K562 (cell line): ENCODE measurements around the gene CALHM3. TPM values are rescaled to one million over a fixed set of nuclear protein-coding genes. Genes with fewer than 3 reads are reported as not detected.
A peak's percentile ranks its signal among the peaks of the same experiment; 100 is the strongest.
"Not testable (repeated sequence)": the region's sequence is repeated elsewhere in the genome, so short reads cannot be mapped to it uniquely, and the experiment has no call there.

Experiments used
- ATAC-seq: fragments of 200-7000 bp; cut with Tn5 transposase; 3 replicates; pipeline ENCODE4 v1.9.1; 2020; ENCODE audit warnings: moderate library complexity
- BruUV-seq: library from RNA; stranded (reverse); fragments of 400-500 nt; replicated peaks from 2 replicates; lab custom pipeline; 2021; lab: Mats Ljungman, UMichigan
- CTCF ChIA-PET: fragments of 300-600 bp; formaldehyde crosslinking; extraction: SDS; loops from one replicate; lab custom pipeline; 2021; ENCODE audit warnings: low intra/inter-chr PET ratio; lab: Yijun Ruan, JAX
- POLR2A ChIA-PET: fragments of 300-600, 350-650 bp; sonication (Branson Sonifier 250); formaldehyde crosslinking; extraction: SDS; loops from one replicate; lab custom pipeline; 2021; ENCODE audit warnings: antibody characterized with exemption, inconsistent platforms; lab: Yijun Ruan, JAX
- DNase-seq, 4 experiments: peaks; one replicate each; pipeline versions ENCODE4 v3.0.0 to v3.0.0-alpha.2; 2011 to 2018; ENCODE audit warnings: low spot score in 3 of 4, mixed read lengths in 3 of 4; ENCODE audit errors: extremely low read depth in 1 of 4
- FAIRE-seq: peaks from 2 replicates; lab custom pipeline; 2011; peaks lifted over from hg19 to GRCh38; lab: Jason Lieb, UNC
- H2AFZ ChIP-seq: 2 replicates; pipeline ENCODE4 v1.6.0; 2011; ENCODE audit warnings: low read depth, low read length, control low read depth, inconsistent platforms
- H3K27ac ChIP-seq: fragments of 200-600 bp; 3 replicates; pipeline ENCODE4 v1.8.0; 2011; ENCODE audit warnings: low read depth, mild to moderate bottlenecking, control low read depth, inconsistent platforms, low read length, moderate library complexity, mixed read lengths; ENCODE audit errors: extremely low read depth
- H3K27me3 ChIP-seq, 2 experiments: fragments of 300-600 bp in 1 of 2; 2 replicates in 1 of 2; 3 replicates in 1 of 2; pipeline versions ENCODE4 v1.6.0 to v1.8.0; 2011; ENCODE audit warnings: inconsistent platforms in 2 of 2, low read length in 2 of 2, mild to moderate bottlenecking in 1 of 2, mixed read lengths in 1 of 2, moderate library complexity in 1 of 2; ENCODE audit not compliant: control insufficient read depth in 2 of 2, insufficient read depth in 2 of 2
- H3K36me3 ChIP-seq: fragments of 300-600 bp; 3 replicates; pipeline ENCODE4 v1.8.0; 2011; ENCODE audit warnings: mild to moderate bottlenecking, low read length, inconsistent platforms; ENCODE audit not compliant: control insufficient read depth, insufficient read depth
- H3K4me1 ChIP-seq, 2 experiments: fragments of 200-600 bp in 1 of 2; replicated peaks in 1 of 2; 2 replicates in 1 of 2; 3 replicates in 1 of 2; pipeline versions ENCODE4 v1.5.1 to v1.8.0; 2011; ENCODE audit warnings: inconsistent platforms in 2 of 2, low read length in 2 of 2, mild to moderate bottlenecking in 1 of 2, mixed read lengths in 1 of 2, moderate library complexity in 1 of 2; ENCODE audit not compliant: control insufficient read depth in 2 of 2, insufficient read depth in 2 of 2
- H3K4me2 ChIP-seq: 2 replicates; pipeline ENCODE4 v1.6.1; 2011; ENCODE audit warnings: low read length, control low read depth, inconsistent platforms, mixed read lengths; ENCODE audit not compliant: insufficient read depth
- H3K4me3 ChIP-seq: fragments of 200-600 bp; sonication (generic), shearing (Covaris generic); 2 replicates; pipeline ENCODE4 v1.5.1; 2016; ENCODE audit warnings: control low read depth, inconsistent platforms
- H3K79me2 ChIP-seq: fragments of 200-600 bp; 3 replicates; pipeline ENCODE4 v1.8.0; 2011; ENCODE audit warnings: low read length, inconsistent platforms; ENCODE audit not compliant: control insufficient read depth, insufficient read depth
- H3K9ac ChIP-seq, 2 experiments: 2 replicates each; pipeline versions ENCODE4 v1.6.0 to v1.6.1; 2011; ENCODE audit warnings: low read depth in 2 of 2, low read length in 2 of 2, control low read depth in 1 of 2, inconsistent platforms in 1 of 2, mild to moderate bottlenecking in 1 of 2, mixed read lengths in 1 of 2; ENCODE audit not compliant: insufficient read depth in 1 of 2
- H3K9me1 ChIP-seq: one replicate; pipeline ENCODE4 v1.6.0; 2011; ENCODE audit warnings: inconsistent platforms, mild to moderate bottlenecking, low read length, moderate library complexity; ENCODE audit not compliant: control insufficient read depth, insufficient read depth
- H3K9me3 ChIP-seq: replicated peaks from 2 replicates; pipeline ENCODE4 v1.5.1; 2011; ENCODE audit warnings: low read depth, low read length, inconsistent platforms; ENCODE audit not compliant: control insufficient read depth, insufficient read depth
- H4K20me1 ChIP-seq: replicated peaks from 2 replicates; pipeline ENCODE4 v1.6.1; 2011; ENCODE audit warnings: low read length, inconsistent platforms, mixed read lengths; ENCODE audit not compliant: control insufficient read depth, insufficient read depth
- ARID1B ChIP-seq: fragments of 450-650 bp; IDR thresholded peaks from 2 replicates; pipeline ENCODE4 v1.6.1; 2016; ENCODE audit warnings: antibody characterized with exemption, mild to moderate bottlenecking, inconsistent platforms
- CEBPG ChIP-seq, 3 experiments: fragments of 200-800 bp in 1 of 3; sonication (Bioruptor generic) in 1 of 3; sonication (generic) in 1 of 3; formaldehyde crosslinking in 1 of 3; IDR thresholded peaks in 2 of 3; conservative IDR thresholded peaks in 1 of 3; 2 replicates each; pipeline versions ENCODE4 v1.6.1 to v1.8.0; 2016 to 2022; ENCODE audit warnings: missing compliant biosample characterization in 2 of 3, missing genetic modification characterization in 2 of 3, mild to moderate bottlenecking in 1 of 3, missing genetic modification reagents in 1 of 3
- CTBP1 ChIP-seq: fragments of 450-650 bp; IDR thresholded peaks from 2 replicates; pipeline ENCODE4 v1.6.1; 2016; ENCODE audit warnings: borderline replicate concordance
- DDX20 ChIP-seq: fragments of 450-650 bp; IDR thresholded peaks from 2 replicates; pipeline ENCODE4 v1.6.1; 2016; ENCODE audit warnings: missing genetic modification characterization, low read depth, mild to moderate bottlenecking, missing compliant biosample characterization, moderate library complexity
- ETV1 ChIP-seq: fragments of 450-650 bp; conservative IDR thresholded peaks from 2 replicates; pipeline ENCODE4 v1.6.1; 2016; ENCODE audit warnings: missing genetic modification characterization, control low read depth, low read depth, missing compliant biosample characterization
- GTF2A2 ChIP-seq: IDR thresholded peaks from 2 replicates; pipeline ENCODE4 v1.6.1; 2016; ENCODE audit warnings: mild to moderate bottlenecking, missing genetic modification characterization, missing compliant biosample characterization
- HSF4 ChIP-seq: fragments of 250-450 bp; sonication (Bioruptor Pico); IDR thresholded peaks from 2 replicates; pipeline ENCODE4 v2.1.2; 2022; ENCODE audit warnings: mild to moderate bottlenecking, moderate library complexity, borderline replicate concordance
- KLF6 ChIP-seq: fragments of 250-450 bp; sonication (Bioruptor Pico); IDR thresholded peaks from 2 replicates; pipeline ENCODE4 v1.4.0; 2020; ENCODE audit warnings: mild to moderate bottlenecking, moderate library complexity, borderline replicate concordance
- MXI1 ChIP-seq: IDR thresholded peaks from 2 replicates; pipeline ENCODE4 v1.6.1; 2011; ENCODE audit warnings: low read depth, mild to moderate bottlenecking, improper control_type of control experiment, low read length
- PTRF ChIP-seq: fragments of 450-650 bp; IDR thresholded peaks from 2 replicates; pipeline ENCODE4 v1.6.1; 2016; ENCODE audit warnings: mild to moderate bottlenecking, missing genetic modification characterization, missing compliant biosample characterization
- SOX6 ChIP-seq: fragments of 450-650 bp; IDR thresholded peaks from 2 replicates; pipeline ENCODE4 v1.6.1; 2014; ENCODE audit warnings: mild to moderate bottlenecking
- TRIM24 ChIP-seq, 2 experiments: fragments of 450-650 bp; IDR thresholded peaks; 2 replicates each; pipeline ENCODE4 v1.6.1; 2016
- ZEB2 ChIP-seq: fragments of 450-650 bp; IDR thresholded peaks from 2 replicates; pipeline ENCODE4 v1.6.1; 2016
- ZNF316 ChIP-seq: fragments of 450-650 bp; IDR thresholded peaks from 2 replicates; pipeline ENCODE4 v1.6.1; 2016
- ZNF644 ChIP-seq: fragments of 200-800 bp; sonication (Bioruptor generic); IDR thresholded peaks from 2 replicates; pipeline ENCODE4 v1.6.1; 2016; ENCODE audit warnings: low read depth, missing genetic modification characterization, missing compliant biosample characterization
- WGBS: fragments of 100-300 bp; shearing (Covaris generic); methylation state at CpG from one replicate; pipeline ENCODE4 v1.1.6; 2016; ENCODE audit warnings: low coverage, mixed read lengths; ENCODE audit not compliant: insufficient coverage; ENCODE audit errors: missing lambda C conversion rate; 5-methylcytosine and 5-hydroxymethylcytosine counted together
- in situ Hi-C: fragments of 300-500 bp; cut with MboI; formaldehyde crosslinking; loops from 4 replicates; pipeline ENCODE4 v1.15.0; 2018; ENCODE audit warnings: inconsistent platforms, mixed read lengths
- intact Hi-C: fragments of 100-400 bp; cut with micrococcal nuclease; formaldehyde crosslinking; loops from 2 replicates; pipeline ENCODE4 v1.14.2; 2022
- polyA plus RNA-seq, 8 experiments: library from polyadenylated mRNA; depleted of rRNA in 4 of 8; stranded (reverse) in 5 of 8; unstranded in 3 of 8; fragments of >200 nt; fragmentation: Nextera tagmentation in 2 of 8; fragmentation: Illumina TruSeq in 1 of 8; extraction: Ambion mirVana in 2 of 8; extraction: Trizol in 1 of 8; gene quantifications; 2 replicates each; pipeline versions ENCODE4 v1.2.1 to v1.2.3, GENCODE V29; 2011 to 2014; ENCODE audit warnings: inconsistent platforms in 1 of 8, missing spikeins in 1 of 8
- total RNA-seq, 7 experiments: library from RNA; depleted of rRNA in 6 of 7; stranded (reverse); fragments of >200 nt in 6 of 7; fragmentation: Illumina TruSeq in 2 of 7; extraction: Trizol in 2 of 7; gene quantifications; 2 replicates each; pipeline versions ENCODE4 v1.2.1 to v1.2.3, GENCODE V29; 2011 to 2021; ENCODE audit warnings: low replicate concordance in 1 of 7
- TF ChIP-seq, protein P1 (sequence below), 2 experiments: fragments of 450-650 bp in 1 of 2; sonication (generic) in 1 of 2; formaldehyde crosslinking in 1 of 2; IDR thresholded peaks in 1 of 2; conservative IDR thresholded peaks in 1 of 2; 2 replicates each; pipeline versions ENCODE4 v1.6.1 to v1.8.1; 2016 to 2023; ENCODE audit warnings: mild to moderate bottlenecking in 2 of 2, moderate library complexity in 2 of 2, inconsistent platforms in 1 of 2, missing genetic modification reagents in 1 of 2

CALHM3 gene
- total and polyA plus RNA-seq, 9 of the 15 experiments (the other 6 are each of a cell fraction or from before 2014, with no cell fraction given), result not detected

GRCh38 chr10:103528549-103528948 lies 49.5 kb upstream of the CALHM3 start:
- ChIA-PET CTCF (no interaction called here), POLR2A (interaction anchor here (0.7 kb wide), 1 partner anchor 132 kb away, joined by 3 read pairs; the partner anchor contains the start of genes ATP5MK and PDCD11)
- no peaks in the 10 kb centered on the region for H4K20me1 ChIP-seq
- H3K79me2 ChIP-seq, result no peaks in the 10 kb centered on the region
- H3K27me3 ChIP-seq, result no peaks in the 10 kb centered on the region
- FAIRE-seq, result no peak
- TF ChIP-seq ZNF316 (peak; percentile 46), MXI1 (no peak)
- H2AFZ ChIP-seq, result no peak overlapping the region
- no peak overlapping the region for H3K4me3 ChIP-seq
- H3K4me2 ChIP-seq, result no peak overlapping the region
- no peak for ATAC-seq
- intact Hi-C loops, result no loop called here
- no peaks in the 10 kb centered on the region for H3K9me1 ChIP-seq
- no TSS peak for BruUV-seq
- no peak for DNase-seq
- no peak overlapping the region for H3K27ac ChIP-seq
- in situ Hi-C loops, result no loop called here
- no peaks in the 10 kb centered on the region for H3K36me3 ChIP-seq
- H3K9me3 ChIP-seq, result no peaks in the 10 kb centered on the region
- H3K4me1 ChIP-seq, result peaks cover 0 to 4% of the 10 kb centered on the region in 2 experiments; a peak in 1 of 5 replicates
- H3K9ac ChIP-seq, result no peak overlapping the region

- CTCF ChIA-PET; DNase-seq; H3K9ac ChIP-seq; H3K4me1 ChIP-seq; H3K27me3 ChIP-seq; ATAC-seq; H4K20me1 ChIP-seq; H3K4me3 ChIP-seq; H3K4me2 ChIP-seq; H3K27ac ChIP-seq; H2AFZ ChIP-seq; in situ Hi-C loops; H3K79me2 ChIP-seq; POLR2A ChIA-PET; H3K36me3 ChIP-seq; BruUV-seq; intact Hi-C loops; H3K9me1 ChIP-seq; FAIRE-seq; H3K9me3 ChIP-seq; TF ChIP-seq CEBPG (CRISPR knock-in tag; IDR thresholded peaks at IDR 0.05): not testable (repeated sequence)
- 0% methylated on average over 2 of the region's 2 CpGs for WGBS
- TF ChIP-seq GTF2A2 (peak; percentile 62; the same call in 1 of the 2 replicates), DDX20 (tag) (peak; percentile 91), ETV1 (peak; percentile 50), ZNF644 (peak; percentile 68; the same call in 1 of the 2 replicates), HSF4 (CRISPR knock-in tag) (0 out of 2 replicates have a peak, but pooled peaks have one; percentile 21), CTBP1 (peak; percentile 42; the same call in 1 of the 2 replicates), PTRF (tag) (peak; percentile 55; the same call in 1 of the 2 replicates), SOX6 (peak; percentile 29; the same call in 1 of the 2 replicates), ARID1B (peak; percentile 39; the same call in 1 of the 2 replicates), KLF6 (peak; percentile 23; the same call in 1 of the 2 replicates), ZEB2 (peak; percentile 92), CEBPG (tag; conservative IDR thresholded peaks at IDR 0.05 in 1 of 2, IDR thresholded peaks at IDR 0.05 in 1 of 2) (peak in 1 of 2 experiments; percentile 63; a peak in 2 of 4 replicates), TRIM24 (IDR thresholded peaks at IDR 0.05) (peak in 1 of 2 experiments; percentile 81; a peak in 1 of 4 replicates)
- TF ChIP-seq, protein P1, sequence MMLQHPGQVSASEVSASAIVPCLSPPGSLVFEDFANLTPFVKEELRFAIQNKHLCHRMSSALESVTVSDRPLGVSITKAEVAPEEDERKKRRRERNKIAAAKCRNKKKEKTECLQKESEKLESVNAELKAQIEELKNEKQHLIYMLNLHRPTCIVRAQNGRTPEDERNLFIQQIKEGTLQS (IDR thresholded peaks at IDR 0.05), result peak; percentile 75; the same call in 1 of the 2 replicates
- TF ChIP-seq, protein P1 (CRISPR knock-in tag; conservative IDR thresholded peaks at IDR 0.05), result not testable (repeated sequence)
Measured at GRCh38 chr10:103527476-103527875, 48.4 kb upstream of the CALHM3 start.
